NCI-H460 (cell line): Measurements from ENCODE around the gene ZNF341. TPM values are rescaled to one million over a fixed set of nuclear protein-coding genes. Genes with fewer than 3 reads are reported as not detected.
A peak's percentile ranks its signal among the peaks of the same experiment; 100 is the strongest.
"Not testable (repeated sequence)": the region's sequence is repeated elsewhere in the genome, so short reads cannot be mapped to it uniquely, and the experiment has no call there.

Experiments used
- DNase-seq: peaks from one replicate; pipeline ENCODE4 v3.0.0-alpha.2; 2016; ENCODE audit warnings: low read depth; ENCODE audit errors: extremely low read depth
- total RNA-seq: library from RNA; depleted of rRNA; stranded (reverse); fragments of >200 nt; shearing (Covaris generic); gene quantifications from 2 replicates; pipeline ENCODE4 v1.2.3, GENCODE V29; 2014

Gene ZNF341
- total RNA-seq, 1 experiment from 2014 or later = 2.2 TPM

GRCh38 chr20:33727806-33728205, 4.0 kb upstream of the ZNF341 start:
- no peak for DNase-seq

- DNase-seq = no peak
Observed at GRCh38 chr20:33728463-33728862, 3.3 kb upstream of the ZNF341 start.

- no peak for DNase-seq
Observed at GRCh38 chr20:33729101-33729500, 2.7 kb upstream of the ZNF341 start.

GRCh38 chr20:33730946-33731692, 677 bp upstream of the ZNF341 start:
- DNase-seq = no peak

- DNase-seq = no peak
Observed at GRCh38 chr20:33732166-33732970, 572 bp downstream of the ZNF341 start.

- peak; percentile 68 for DNase-seq
Observed at GRCh38 chr20:33733654-33734576, 2.1 kb downstream of the ZNF341 start.

- DNase-seq = no peak
Observed at GRCh38 chr20:33736962-33737361, 5.2 kb downstream of the ZNF341 start.

GRCh38 chr20:33739493-33739892, 7.7 kb downstream of the ZNF341 start:
- DNase-seq = no peak

GRCh38 chr20:33740189-33740588, 8.4 kb downstream of the ZNF341 start:
- no peak for DNase-seq

- DNase-seq = no peak
Observed at GRCh38 chr20:33744181-33744580, 12.4 kb downstream of the ZNF341 start.

GRCh38 chr20:33744773-33745385, 13.1 kb downstream of the ZNF341 start:
- DNase-seq = no peak

- no peak for DNase-seq
Observed at GRCh38 chr20:33746325-33746998, 14.7 kb downstream of the ZNF341 start.

GRCh38 chr20:33751775-33752174, 20.0 kb downstream of the ZNF341 start:
- no peak for DNase-seq

- DNase-seq = no peak
Observed at GRCh38 chr20:33753143-33753542, 21.3 kb downstream of the ZNF341 start.

- DNase-seq = no peak
Observed at GRCh38 chr20:33753763-33754162, 22.0 kb downstream of the ZNF341 start.

GRCh38 chr20:33755936-33756490, 24.2 kb downstream of the ZNF341 start:
- DNase-seq = not testable (repeated sequence)

GRCh38 chr20:33757046-33757445, 25.2 kb downstream of the ZNF341 start:
- DNase-seq = no peak

- no peak for DNase-seq
Observed at GRCh38 chr20:33757458-33757857, 25.7 kb downstream of the ZNF341 start.

- no peak for DNase-seq
Observed at GRCh38 chr20:33761698-33762250, 30.0 kb downstream of the ZNF341 start.
